HCT116 (cell line): Measurements from ENCODE around the gene FOXO6.

Source experiments
- EZH2 ChIP-seq: fragments of 200-600 bp; sonication (generic); IDR thresholded peaks from 2 replicates; pipeline ENCODE4 v1.6.1; 2017; ENCODE audit warnings: antibody characterized with exemption, mixed run types
- POLR2A ChIP-seq: IDR thresholded peaks from 2 replicates; pipeline ENCODE4 v1.7.0; 2011; ENCODE audit warnings: borderline replicate concordance; ENCODE audit not compliant: insufficient read depth, insufficient read length; ENCODE audit errors: extremely low read depth
- SP1 ChIP-seq: IDR thresholded peaks from 2 replicates; pipeline ENCODE4 v1.6.1; 2012; ENCODE audit warnings: low read depth
- TF ChIP-seq, protein P1 (sequence below), 3 experiments: fragments of 200-600 bp in 1 of 3; sonication (generic) in 1 of 3; IDR thresholded peaks in 2 of 3; conservative IDR thresholded peaks in 1 of 3; 2 replicates each; pipeline ENCODE4 v1.5.1; 2012 to 2017; ENCODE audit warnings: low read depth in 2 of 3, low read length in 2 of 3, antibody characterized with exemption in 1 of 3, borderline replicate concordance in 1 of 3, control low read depth in 1 of 3, mild to moderate bottlenecking in 1 of 3, mixed read lengths in 1 of 3, mixed run types in 1 of 3, moderate library complexity in 1 of 3; ENCODE audit not compliant: insufficient read depth in 1 of 3

DNA sequence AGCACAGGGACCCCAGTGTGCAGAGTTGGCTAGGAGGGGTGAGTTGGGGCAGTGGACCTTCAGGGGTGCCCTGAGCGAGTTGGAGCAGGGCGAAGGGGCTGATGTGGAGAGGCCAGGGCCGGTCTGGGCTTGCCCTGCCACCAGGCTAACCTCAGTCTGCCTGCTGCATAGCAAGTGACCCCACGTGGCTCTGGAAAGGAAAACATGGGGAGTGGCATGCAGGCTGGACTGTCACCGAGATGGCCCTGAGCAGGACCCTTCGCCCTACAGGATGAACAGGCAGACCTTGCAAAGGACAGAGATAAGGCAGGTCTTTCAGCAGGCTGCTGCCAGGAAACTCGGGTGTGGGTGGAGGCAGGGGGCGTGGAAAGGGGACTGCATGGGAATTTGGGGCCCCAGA is 51.5 kb downstream of the FOXO6 start:
- TF ChIP-seq, protein P1, sequence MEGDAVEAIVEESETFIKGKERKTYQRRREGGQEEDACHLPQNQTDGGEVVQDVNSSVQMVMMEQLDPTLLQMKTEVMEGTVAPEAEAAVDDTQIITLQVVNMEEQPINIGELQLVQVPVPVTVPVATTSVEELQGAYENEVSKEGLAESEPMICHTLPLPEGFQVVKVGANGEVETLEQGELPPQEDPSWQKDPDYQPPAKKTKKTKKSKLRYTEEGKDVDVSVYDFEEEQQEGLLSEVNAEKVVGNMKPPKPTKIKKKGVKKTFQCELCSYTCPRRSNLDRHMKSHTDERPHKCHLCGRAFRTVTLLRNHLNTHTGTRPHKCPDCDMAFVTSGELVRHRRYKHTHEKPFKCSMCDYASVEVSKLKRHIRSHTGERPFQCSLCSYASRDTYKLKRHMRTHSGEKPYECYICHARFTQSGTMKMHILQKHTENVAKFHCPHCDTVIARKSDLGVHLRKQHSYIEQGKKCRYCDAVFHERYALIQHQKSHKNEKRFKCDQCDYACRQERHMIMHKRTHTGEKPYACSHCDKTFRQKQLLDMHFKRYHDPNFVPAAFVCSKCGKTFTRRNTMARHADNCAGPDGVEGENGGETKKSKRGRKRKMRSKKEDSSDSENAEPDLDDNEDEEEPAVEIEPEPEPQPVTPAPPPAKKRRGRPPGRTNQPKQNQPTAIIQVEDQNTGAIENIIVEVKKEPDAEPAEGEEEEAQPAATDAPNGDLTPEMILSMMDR (IDR thresholded peaks at IDR 0.05 in 2 of 3, conservative IDR thresholded peaks at IDR 0.05 in 1 of 3; ENCODE audit: borderline replicate concordance in 1 of 3, insufficient read depth in 1 of 3, low read depth in 2 of 3, low read length in 2 of 3), result no peak
- TF ChIP-seq POLR2A (no peak), SP1 (no peak), EZH2 (no peak)
